Testis (tissue), 3 donors: ENCODE results near the gene PCSK2. TPM values are rescaled to one million over a fixed set of nuclear protein-coding genes. Genes with fewer than 3 reads are reported as not detected.

Source experiments
- DNase-seq: peaks from one replicate; pipeline ENCODE4 v3.0.0-alpha.2; 2019
- H3K27ac ChIP-seq, 2 donors: fragments of 200-600 bp; sonication (generic); one replicate each; pipeline ENCODE4 v1.5.1; 2019
- H3K27me3 ChIP-seq: fragments of 200-600 bp; sonication (generic); one replicate; pipeline ENCODE4 v1.5.1; 2019
- H3K36me3 ChIP-seq: fragments of 200-600 bp; sonication (generic); one replicate; pipeline ENCODE4 v1.5.1; 2017; ENCODE audit warnings: low read depth; ENCODE audit errors: missing control alignments
- H3K4me1 ChIP-seq: fragments of 200-600 bp; sonication (generic); one replicate; pipeline ENCODE4 v1.5.1; 2019
- H3K4me3 ChIP-seq, 2 donors: fragments of 200-600 bp; sonication (generic); one replicate each; pipeline ENCODE4 v1.5.1; 2017 to 2019
- H3K9me3 ChIP-seq: fragments of 200-600 bp; sonication (generic); one replicate; pipeline ENCODE4 v1.5.1; 2017
- CTCF ChIP-seq, 3 experiments: fragments of 450-650 bp in 2 of 3; fragments of 200-600 bp in 1 of 3; sonication (generic) in 1 of 3; IDR thresholded peaks; one replicate each; pipeline ENCODE4 v1.5.1; 2016 to 2019; ENCODE audit warnings: antibody characterized with exemption in 3 of 3, mild to moderate bottlenecking in 2 of 3, moderate library complexity in 1 of 3
- POLR2A ChIP-seq: fragments of 450-650 bp; IDR thresholded peaks from one replicate; pipeline ENCODE4 v1.6.1; 2017; ENCODE audit warnings: antibody characterized with exemption, mild to moderate bottlenecking, moderate library complexity
- WGBS, 2 donors: methylation state at CpG; one replicate each; pipeline ENCODE4 v1.1.5; 2018; 5-methylcytosine and 5-hydroxymethylcytosine counted together
- intact Hi-C: fragments of 100-400 bp; cut with DNase I; formaldehyde crosslinking; loops from one replicate; pipeline ENCODE4 v1.15.1; 2023; ENCODE audit warnings: low total_unique reads
- polyA plus RNA-seq: library from polyadenylated mRNA; stranded (reverse); fragments of 350-450 nt; fragmentation: Illumina TruSeq; extraction: RNeasy Lipid Tissue Mini Kit (QIAGEN cat#74804); gene quantifications from one replicate; pipeline ENCODE4 v1.2.3, GENCODE V29; 2014; ENCODE audit warnings: low read depth, low replicate concordance; ENCODE audit not compliant: insufficient read depth
- total RNA-seq, 2 donors: library from RNA; depleted of rRNA; stranded (reverse); fragments of >200 nt; gene quantifications; one replicate each; pipeline ENCODE4 v1.2.3, GENCODE V29; 2016

PCSK2 gene
- total and polyA plus RNA-seq, 3 donors from 2014 or later: 5.1 to 40.5 (median 11.7) TPM

- no peak overlapping the region for H3K27ac ChIP-seq
- H3K36me3 ChIP-seq: no peaks in the 10 kb centered on the region
- H3K9me3 ChIP-seq: no peaks in the 10 kb centered on the region
- TF ChIP-seq POLR2A (no peak), CTCF (IDR thresholded peaks at IDR 0.05) (no peak)
- H3K27me3 ChIP-seq: no peaks in the 10 kb centered on the region
- DNase-seq: no peak
- no peaks in the 10 kb centered on the region for H3K4me1 ChIP-seq
- H3K4me3 ChIP-seq: no peak overlapping the region
- 83 to 84% methylated on average over 5 of the region's 5 CpGs for WGBS, 2 donors
- intact Hi-C loops: no loop called here
These were observed 147.2 kb downstream of the PCSK2 start for GRCh38 chr20:17374086-17374485.

- Histone ChIP-seq H3K4me3 (no peak overlapping the region), H3K36me3 (no peaks in the 10 kb centered on the region), H3K4me1 (no peaks in the 10 kb centered on the region), H3K27me3 (no peaks in the 10 kb centered on the region), H3K9me3 (no peaks in the 10 kb centered on the region), H3K27ac (no peak overlapping the region)
- no peak for TF ChIP-seq CTCF (IDR thresholded peaks at IDR 0.05)
- no peak for TF ChIP-seq POLR2A
- intact Hi-C loops: no loop called here
- 66 to 77% methylated on average over 5 of the region's 5 CpGs for WGBS, 2 donors
- DNase-seq: no peak
These were observed 149.2 kb downstream of the PCSK2 start for GRCh38 chr20:17376031-17376430.

- Histone ChIP-seq H3K36me3 (no peaks in the 10 kb centered on the region), H3K27me3 (no peaks in the 10 kb centered on the region), H3K4me1 (no peaks in the 10 kb centered on the region), H3K27ac (no peak overlapping the region), H3K4me3 (no peak overlapping the region), H3K9me3 (no peaks in the 10 kb centered on the region)
- TF ChIP-seq CTCF (IDR thresholded peaks at IDR 0.05) (no peak), POLR2A (no peak)
- intact Hi-C loops: no loop called here
- DNase-seq: no peak
- 90 to 91% methylated on average over 3 of the region's 3 CpGs for WGBS, 2 donors
These were observed 150.4 kb downstream of the PCSK2 start for GRCh38 chr20:17377231-17377630.

- no peak overlapping the region for H3K4me3 ChIP-seq
- H3K27ac ChIP-seq: no peak overlapping the region
- intact Hi-C loops: no loop called here
- no peaks in the 10 kb centered on the region for H3K36me3 ChIP-seq
- DNase-seq: no peak
- H3K27me3 ChIP-seq: no peaks in the 10 kb centered on the region
- 89 to 98% methylated on average over 2 of the region's 2 CpGs for WGBS, 2 donors
- H3K9me3 ChIP-seq: no peaks in the 10 kb centered on the region
- no peaks in the 10 kb centered on the region for H3K4me1 ChIP-seq
- TF ChIP-seq POLR2A: no peak
- TF ChIP-seq CTCF (IDR thresholded peaks at IDR 0.05): no peak
These were observed 152.8 kb downstream of the PCSK2 start for GRCh38 chr20:17379651-17380050.

- H3K36me3 ChIP-seq: no peaks in the 10 kb centered on the region
- no peak overlapping the region for H3K27ac ChIP-seq
- 73 to 75% methylated on average over 4 of the region's 4 CpGs for WGBS, 2 donors
- no peaks in the 10 kb centered on the region for H3K27me3 ChIP-seq
- no peak for DNase-seq
- TF ChIP-seq POLR2A: no peak
- no peak for TF ChIP-seq CTCF (IDR thresholded peaks at IDR 0.05)
- H3K4me1 ChIP-seq: no peaks in the 10 kb centered on the region
- H3K9me3 ChIP-seq: no peaks in the 10 kb centered on the region
- H3K4me3 ChIP-seq: no peak overlapping the region
- intact Hi-C loops: no loop called here
These were observed 154.0 kb downstream of the PCSK2 start for GRCh38 chr20:17380801-17381200.
